HG02588 (cell line): Measurements from ENCODE around the gene FBXW7.
A peak's percentile ranks its signal among the peaks of the same experiment; 100 is the strongest.

Experiments
- ATAC-seq: cut with Tn5 transposase; IDR thresholded peaks from one replicate; pipeline ENCODE4 v1.9.1; 2021; ENCODE audit warnings: mild to moderate bottlenecking, moderate library complexity; ENCODE audit not compliant: unreplicated experiment

Gene FBXW7

GRCh38 chr4:152296386-152296785 lies 239.5 kb downstream of the FBXW7 start:
- no peak for ATAC-seq

- ATAC-seq: no peak
Observed at GRCh38 chr4:152294765-152295164, 241.1 kb downstream of the FBXW7 start.

- no peak for ATAC-seq
Observed at GRCh38 chr4:152294331-152294730, 241.6 kb downstream of the FBXW7 start.

DNA sequence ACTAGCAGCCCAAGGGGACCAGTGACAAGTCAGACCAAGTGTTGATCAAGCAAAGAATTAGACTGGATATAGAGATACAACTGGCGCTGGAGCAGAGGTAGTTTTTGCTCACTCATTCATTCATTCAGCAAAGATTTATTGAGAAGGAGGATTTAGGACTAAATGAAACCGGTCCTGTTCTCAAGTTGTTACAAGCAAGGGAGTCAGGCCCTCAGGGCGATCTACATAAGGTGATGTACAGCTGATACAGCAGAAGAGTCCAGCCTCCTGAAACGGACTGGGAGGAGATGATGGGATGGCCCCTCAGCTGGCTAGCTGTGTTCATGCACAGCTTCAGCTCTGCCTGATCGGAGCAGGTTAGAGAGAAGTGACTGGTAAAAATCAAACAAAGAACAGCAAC lies 242.4 kb downstream of the FBXW7 start:
- no peak for ATAC-seq

DNA sequence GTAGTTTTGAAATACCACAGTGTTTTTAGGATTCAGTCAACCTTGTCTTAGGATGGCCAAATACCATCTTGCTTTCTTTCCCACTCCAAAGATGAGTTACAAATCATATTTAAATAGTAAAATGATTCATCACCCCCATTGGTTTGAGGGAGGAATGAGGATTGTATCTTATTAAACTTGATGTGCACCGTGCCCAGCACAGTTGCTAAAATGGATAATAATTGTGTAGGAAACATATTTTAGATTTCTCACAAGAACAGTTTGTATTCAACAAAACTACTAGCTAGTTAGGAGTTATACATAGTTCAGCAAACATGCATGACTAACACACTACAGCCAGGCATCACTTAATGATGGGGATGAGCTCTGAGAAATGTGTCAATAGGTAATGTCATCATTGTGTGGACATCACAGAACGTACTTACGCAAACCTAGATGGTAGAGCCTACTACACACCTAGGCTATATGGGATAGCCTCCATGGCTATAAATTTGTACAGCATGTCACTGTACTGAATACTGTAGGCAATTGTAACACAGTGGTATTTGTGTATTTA lies 245.4 kb downstream of the FBXW7 start:
- ATAC-seq: no peak

DNA sequence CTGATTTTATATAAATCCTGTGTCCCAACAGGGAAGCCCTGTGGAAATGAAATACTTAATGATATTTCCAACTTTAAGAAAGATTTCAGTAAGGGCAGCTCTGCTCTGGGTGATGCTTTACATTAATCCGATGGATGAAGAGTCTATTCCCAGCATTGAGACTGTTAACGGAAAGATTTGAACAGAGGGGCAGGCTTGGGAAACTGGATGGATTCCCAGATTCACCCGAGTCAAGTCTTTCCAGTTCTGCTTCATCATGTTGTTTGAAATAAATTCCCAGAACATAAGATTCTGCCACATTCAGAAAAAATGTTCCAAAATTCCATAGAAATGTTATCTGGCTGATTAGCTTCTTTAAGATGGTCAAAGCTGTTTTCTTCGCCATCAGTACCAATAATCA lies 246.0 kb downstream of the FBXW7 start:
- ATAC-seq: no peak

DNA sequence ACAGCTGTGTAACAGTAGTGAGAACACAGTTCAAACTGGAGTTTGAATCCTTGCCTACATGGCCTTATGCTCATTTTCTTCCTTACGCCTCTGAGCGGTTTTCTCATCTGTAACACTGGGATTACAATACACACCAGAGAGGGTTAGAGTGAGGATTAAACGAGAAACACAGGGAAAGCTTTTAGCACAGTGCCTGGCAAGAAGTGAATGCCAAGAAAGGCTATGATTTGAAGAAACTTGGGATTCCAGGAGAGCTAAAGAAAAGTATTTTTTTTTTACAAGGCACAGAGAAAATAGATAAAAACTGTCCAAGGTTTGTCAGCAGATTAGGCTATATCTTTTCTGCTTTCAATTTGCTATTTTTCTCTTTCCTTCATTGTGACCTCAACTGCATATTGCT lies 246.4 kb downstream of the FBXW7 start:
- no peak for ATAC-seq

DNA sequence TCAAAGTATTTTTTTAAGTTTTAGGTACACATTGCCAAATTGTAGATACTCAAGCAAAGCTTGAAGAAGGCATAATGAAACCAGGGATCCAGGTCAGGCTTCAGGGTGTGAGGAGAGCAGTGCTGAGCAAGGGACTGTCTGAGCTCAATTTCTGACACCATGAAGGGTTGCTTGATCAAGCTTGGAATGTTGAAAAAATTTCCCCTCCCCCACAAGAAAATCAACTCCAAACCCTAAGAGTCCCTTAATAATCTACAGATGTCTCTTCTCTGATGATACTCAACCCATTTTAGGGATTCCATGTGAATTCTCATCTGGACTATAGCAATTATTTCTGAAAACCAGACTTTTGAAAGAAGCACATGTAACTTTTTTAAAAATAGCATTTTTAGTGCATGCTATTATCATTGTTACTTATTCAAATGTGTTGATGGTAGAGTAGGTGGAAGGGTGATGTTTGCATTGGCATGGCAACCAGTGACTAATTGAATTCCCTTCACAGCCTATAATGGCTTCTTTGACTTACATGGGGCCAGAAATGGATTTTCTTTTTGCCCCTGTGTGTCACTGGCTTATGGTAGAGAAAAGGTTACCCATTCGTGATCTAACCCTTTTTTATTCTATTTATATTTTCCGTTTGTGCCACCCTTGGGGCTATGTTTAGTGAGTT lies 252.0 kb downstream of the FBXW7 start:
- ATAC-seq: no peak

DNA sequence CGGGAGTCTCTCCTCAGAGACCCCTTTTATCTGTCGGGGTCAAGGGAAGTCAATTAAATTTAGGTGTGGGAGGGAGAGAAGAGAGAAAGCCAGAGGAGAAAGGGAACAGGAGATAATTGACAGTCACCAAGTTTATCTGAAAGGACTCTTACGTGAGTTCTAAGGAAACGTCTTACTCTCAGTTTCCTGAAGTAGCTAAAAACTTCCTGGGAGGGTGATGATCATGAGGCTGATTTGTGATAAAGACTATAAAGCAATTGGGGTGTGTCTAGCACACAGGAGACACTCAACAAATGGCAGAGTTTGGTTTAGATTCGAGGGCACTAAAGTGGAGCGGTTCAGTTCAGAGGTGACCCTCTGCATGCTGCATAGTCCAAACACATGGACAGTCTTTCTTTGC lies 254.1 kb downstream of the FBXW7 start:
- ATAC-seq: no peak

- no peak for ATAC-seq
Observed at GRCh38 chr4:152281211-152281610, 254.7 kb downstream of the FBXW7 start.

DNA sequence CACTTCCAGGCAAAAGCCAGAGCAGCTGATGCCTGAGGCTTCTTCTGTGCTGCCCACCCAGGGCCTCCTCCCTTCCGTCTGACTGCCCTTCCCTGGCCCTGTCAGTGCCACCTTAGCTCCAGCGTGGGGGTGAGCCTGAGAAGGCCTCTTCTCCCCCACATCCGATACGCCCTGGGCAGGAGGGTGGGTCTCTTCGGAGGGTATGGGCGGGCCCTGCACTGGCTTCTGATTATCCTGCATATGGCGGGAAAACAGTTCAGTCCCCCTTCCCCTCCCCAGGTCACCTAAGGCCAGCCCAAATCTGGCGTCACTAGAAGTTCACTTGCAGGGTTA lies 256.7 kb downstream of the FBXW7 start:
- ATAC-seq: no peak

DNA sequence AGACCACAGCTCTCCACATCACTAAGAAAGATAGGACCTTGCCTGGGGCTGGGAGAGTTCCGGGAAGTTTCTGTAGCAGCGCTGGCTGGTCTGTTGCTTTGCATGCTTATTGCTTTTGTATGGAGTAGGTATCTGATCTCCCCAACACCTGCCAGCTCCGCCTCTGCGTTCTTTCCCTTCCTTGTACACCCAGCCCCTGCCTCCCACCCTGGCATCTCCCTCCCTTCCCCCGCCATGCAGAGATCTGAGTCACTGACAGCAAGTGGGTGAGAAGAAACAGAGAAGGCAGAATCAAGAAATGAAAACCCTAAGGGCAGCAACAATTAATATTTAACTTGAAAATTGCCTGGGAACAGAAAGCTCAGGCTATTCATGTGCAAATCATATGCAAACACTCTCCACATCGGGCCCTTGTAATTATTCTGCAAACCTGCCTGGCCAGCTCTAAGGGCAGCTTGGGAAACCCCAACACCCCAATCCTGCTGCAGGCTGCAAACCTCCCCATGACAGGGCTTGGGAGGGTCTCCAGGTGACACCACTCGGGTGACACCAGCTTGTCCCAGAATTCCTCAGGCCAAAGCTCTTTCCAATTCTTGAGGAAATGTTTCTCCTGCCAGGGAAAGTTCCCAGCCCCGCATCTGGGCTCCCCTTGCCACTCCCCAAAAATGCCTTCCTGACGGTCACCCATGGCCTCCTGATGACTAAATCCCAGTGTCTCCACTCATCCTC lies 257.2 kb downstream of the FBXW7 start:
- peak; percentile 83 for ATAC-seq

- peak; percentile 36 for ATAC-seq
Observed at GRCh38 chr4:152278172-152278504, 257.8 kb downstream of the FBXW7 start.

DNA sequence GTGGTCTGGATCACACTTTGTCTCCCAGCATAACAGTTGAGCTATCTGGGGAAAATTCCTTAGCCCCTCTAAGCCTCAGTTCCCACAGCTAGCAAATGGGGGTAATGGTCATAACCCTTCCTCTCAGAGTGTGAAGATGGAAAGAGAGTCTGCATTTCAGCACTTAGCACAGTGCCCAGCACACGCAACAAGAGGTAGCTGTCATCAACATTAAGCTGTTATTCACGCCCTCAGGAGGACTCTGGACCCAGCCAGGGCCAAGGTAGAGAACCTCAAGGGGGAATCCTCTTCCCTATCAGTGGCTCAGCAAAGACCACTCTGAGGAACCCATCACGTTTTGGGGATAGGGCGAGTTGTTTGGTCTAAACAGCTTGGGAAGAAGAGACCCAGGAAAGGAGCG lies 258.6 kb downstream of the FBXW7 start:
- ATAC-seq: no peak

DNA sequence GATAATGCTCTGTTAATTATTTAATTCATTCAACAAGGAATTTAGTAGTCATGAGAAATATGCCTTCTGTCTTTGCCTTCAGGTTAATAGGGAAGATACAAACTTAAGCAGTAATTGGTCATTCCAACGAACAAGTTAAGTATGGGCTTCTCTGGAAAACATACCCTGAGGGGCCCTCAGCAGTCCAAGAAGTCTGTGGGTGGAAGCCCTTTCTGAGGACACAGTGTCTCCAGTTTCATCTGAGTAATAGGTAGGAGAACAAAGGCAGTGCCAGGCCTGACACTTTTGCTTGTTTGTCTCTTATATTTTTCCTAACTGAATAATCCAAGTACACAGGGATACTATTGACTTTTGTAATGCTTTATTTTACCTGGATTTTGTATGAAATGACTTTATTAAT lies 262.5 kb downstream of the FBXW7 start:
- no peak for ATAC-seq
